ENCODE results near the gene PTCHD4. TPM values are rescaled to one million over a fixed set of nuclear protein-coding genes. Genes with fewer than 3 reads are reported as not detected.
"Not testable (repeated sequence)": the region's sequence is repeated elsewhere in the genome, so short reads cannot be mapped to it uniquely, and the experiment has no call there.

The PTCHD4 gene
- total and polyA plus RNA-seq, 5 donors from 2014 or later, result not detected

- peaks cover 0 to 10% (median 5%) of the 10 kb centered on the region in 7 donors for H3K9me3 Mint-ChIP-seq
- Histone ChIP-seq H3K4me3 (ENCODE audit: low read depth, low read length) (no peak overlapping the region), H3K4me1 (ENCODE audit: control insufficient read depth, insufficient read depth, low read length, poor library complexity, severe bottlenecking) (no peaks in the 10 kb centered on the region), H3K27ac (ENCODE audit: insufficient read depth, low read length, poor library complexity, severe bottlenecking) (no peak overlapping the region), H3K36me3 (ENCODE audit: control insufficient read depth, insufficient read depth, low read length) (no peaks in the 10 kb centered on the region), H3K27me3 (ENCODE audit: control insufficient read depth, insufficient read depth, low read length) (no peaks in the 10 kb centered on the region), H3K9me3 (ENCODE audit: control insufficient read depth in 2 of 2, low read length in 2 of 2) (no peaks in the 10 kb centered on the region)
- no peaks in the 10 kb centered on the region for H3K4me1 Mint-ChIP-seq
- DNase-seq (no peak), ATAC-seq (ENCODE audit: low read depth in 2 of 2) (no peak)
- H3K4me3 Mint-ChIP-seq, result no peak overlapping the region
- H3K36me3 Mint-ChIP-seq, result no peaks in the 10 kb centered on the region
- H3K27me3 Mint-ChIP-seq, result no peaks in the 10 kb centered on the region
- no peak overlapping the region for H3K27ac Mint-ChIP-seq
These were observed 24.5 kb upstream of the PTCHD4 start for GRCh38 chr6:48135323-48136084.

- DNase-seq (no peak), ATAC-seq (ENCODE audit: low read depth in 2 of 2) (no peak)
- H3K36me3 ChIP-seq (ENCODE audit: control insufficient read depth, insufficient read depth, low read length), result no peaks in the 10 kb centered on the region
- H3K4me3 ChIP-seq (ENCODE audit: low read depth, low read length), result no peak overlapping the region
- H3K27me3 ChIP-seq (ENCODE audit: control insufficient read depth, insufficient read depth, low read length), result no peaks in the 10 kb centered on the region
- Mint-ChIP-seq H3K27me3 (no peaks in the 10 kb centered on the region), H3K27ac (no peak overlapping the region), H3K4me1 (no peaks in the 10 kb centered on the region), H3K9me3 (peaks cover 0 to 10% (median 5%) of the 10 kb centered on the region in 7 donors), H3K36me3 (no peaks in the 10 kb centered on the region), H3K4me3 (no peak overlapping the region)
- no peaks in the 10 kb centered on the region for H3K4me1 ChIP-seq (ENCODE audit: control insufficient read depth, insufficient read depth, low read length, poor library complexity, severe bottlenecking)
- H3K27ac ChIP-seq (ENCODE audit: insufficient read depth, low read length, poor library complexity, severe bottlenecking), result no peak overlapping the region
- H3K9me3 ChIP-seq (ENCODE audit: control insufficient read depth in 2 of 2, low read length in 2 of 2), result no peaks in the 10 kb centered on the region
These were observed 23.2 kb upstream of the PTCHD4 start for GRCh38 chr6:48134246-48134645.

DNA sequence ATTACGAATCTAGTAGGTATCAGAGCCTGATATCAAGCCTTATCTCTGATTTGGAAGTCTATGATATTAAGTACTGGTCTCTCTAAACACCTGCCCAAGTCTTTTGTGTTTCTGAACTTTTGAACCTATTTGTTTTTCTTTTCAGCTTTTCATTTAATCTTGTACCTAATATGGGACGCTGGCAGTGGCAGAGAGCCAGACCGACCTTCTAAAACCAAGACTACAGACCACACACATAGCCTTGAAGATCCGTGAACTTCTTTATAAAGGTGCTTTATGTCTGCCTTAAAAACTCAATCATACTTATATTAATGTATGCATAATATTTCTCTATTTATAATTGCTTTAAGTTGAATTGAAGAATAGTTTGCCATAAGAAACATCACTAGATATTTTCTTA, 12.6 kb upstream of the PTCHD4 start:
- Histone ChIP-seq H3K4me1 (ENCODE audit: control insufficient read depth, insufficient read depth, low read length, poor library complexity, severe bottlenecking) (no peaks in the 10 kb centered on the region), H3K9me3 (ENCODE audit: control insufficient read depth in 2 of 2, low read length in 2 of 2) (no peaks in the 10 kb centered on the region), H3K4me3 (ENCODE audit: low read depth, low read length) (no peak overlapping the region), H3K27ac (ENCODE audit: insufficient read depth, low read length, poor library complexity, severe bottlenecking) (no peak overlapping the region), H3K36me3 (ENCODE audit: control insufficient read depth, insufficient read depth, low read length) (no peaks in the 10 kb centered on the region), H3K27me3 (ENCODE audit: control insufficient read depth, insufficient read depth, low read length) (no peaks in the 10 kb centered on the region)
- H3K27ac Mint-ChIP-seq, result no peak overlapping the region
- no peak overlapping the region for H3K4me3 Mint-ChIP-seq
- ATAC-seq (ENCODE audit: low read depth in 2 of 2) (no peak), DNase-seq (no peak)
- peaks cover 0 to 9% (median 0%) of the 10 kb centered on the region in 7 donors for H3K9me3 Mint-ChIP-seq
- no peaks in the 10 kb centered on the region for H3K4me1 Mint-ChIP-seq
- H3K27me3 Mint-ChIP-seq, result no peaks in the 10 kb centered on the region
- no peaks in the 10 kb centered on the region for H3K36me3 Mint-ChIP-seq

GRCh38 chr6:48121983-48122749, 11.2 kb upstream of the PTCHD4 start:
- not testable (repeated sequence) for H3K4me3 Mint-ChIP-seq; H3K27me3 Mint-ChIP-seq; H3K4me1 Mint-ChIP-seq; H3K27me3 ChIP-seq (ENCODE audit: control insufficient read depth, insufficient read depth, low read length); H3K4me3 ChIP-seq (ENCODE audit: low read depth, low read length); H3K27ac ChIP-seq (ENCODE audit: insufficient read depth, low read length, poor library complexity, severe bottlenecking); DNase-seq; H3K9me3 Mint-ChIP-seq; H3K27ac Mint-ChIP-seq; H3K36me3 ChIP-seq (ENCODE audit: control insufficient read depth, insufficient read depth, low read length); H3K9me3 ChIP-seq (ENCODE audit: control insufficient read depth in 2 of 2, low read length in 2 of 2); ATAC-seq (ENCODE audit: low read depth in 2 of 2); H3K4me1 ChIP-seq (ENCODE audit: control insufficient read depth, insufficient read depth, low read length, poor library complexity, severe bottlenecking); H3K36me3 Mint-ChIP-seq

DNA sequence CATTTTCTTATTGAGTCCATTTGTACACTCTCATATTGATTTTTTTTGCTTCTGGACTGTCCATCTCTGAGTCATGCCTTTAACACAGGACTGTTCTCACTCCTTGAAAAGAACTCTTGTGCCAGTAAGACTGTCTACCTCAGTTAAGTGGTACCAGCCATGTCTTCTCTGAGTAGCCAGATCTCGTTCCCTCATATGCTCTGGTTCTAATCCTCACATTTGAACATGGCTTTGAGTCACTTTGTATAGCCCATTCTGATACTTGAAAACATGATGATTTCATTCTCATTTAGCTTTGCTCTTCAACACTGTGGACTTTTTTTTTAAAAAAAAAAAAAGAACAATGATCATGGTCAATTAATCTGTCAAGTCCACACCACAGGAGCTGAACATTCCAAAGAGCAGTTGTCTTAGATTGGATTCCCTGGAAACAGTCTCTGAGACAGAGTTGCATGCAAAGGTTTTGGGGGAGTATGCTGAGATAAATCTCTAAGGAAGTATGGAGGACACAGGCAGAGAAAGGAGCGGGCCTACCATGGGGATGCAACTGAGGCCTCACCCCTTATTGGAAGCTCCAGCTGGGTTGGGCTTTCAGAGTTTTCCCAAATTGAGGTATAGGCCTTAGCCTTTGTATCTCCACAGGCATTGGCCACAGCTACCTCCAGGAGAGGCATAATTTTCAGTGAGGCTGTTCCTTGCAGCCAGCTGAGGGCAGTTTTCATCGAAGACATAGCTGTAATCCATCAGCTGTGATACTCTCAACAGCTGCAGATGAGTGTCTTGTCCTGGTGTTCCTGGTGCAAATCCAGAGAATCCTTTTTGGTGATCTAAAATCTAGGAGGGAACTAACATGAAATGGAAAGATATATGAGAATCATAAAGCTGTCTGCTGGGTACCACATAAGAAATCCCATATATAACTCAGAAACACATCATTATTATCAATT, 6.0 kb upstream of the PTCHD4 start:
- Histone ChIP-seq H3K36me3 (ENCODE audit: control insufficient read depth, insufficient read depth, low read length) (no peaks in the 10 kb centered on the region), H3K27ac (ENCODE audit: insufficient read depth, low read length, poor library complexity, severe bottlenecking) (no peak overlapping the region), H3K9me3 (ENCODE audit: control insufficient read depth in 2 of 2, low read length in 2 of 2) (no peaks in the 10 kb centered on the region), H3K4me1 (ENCODE audit: control insufficient read depth, insufficient read depth, low read length, poor library complexity, severe bottlenecking) (no peaks in the 10 kb centered on the region), H3K27me3 (ENCODE audit: control insufficient read depth, insufficient read depth, low read length) (no peaks in the 10 kb centered on the region), H3K4me3 (ENCODE audit: low read depth, low read length) (no peak overlapping the region)
- no peaks in the 10 kb centered on the region for H3K4me1 Mint-ChIP-seq
- no peaks in the 10 kb centered on the region for H3K27me3 Mint-ChIP-seq
- H3K27ac Mint-ChIP-seq, result no peak overlapping the region
- no peak for ATAC-seq (ENCODE audit: low read depth in 2 of 2)
- no peak overlapping the region for H3K4me3 Mint-ChIP-seq
- H3K9me3 Mint-ChIP-seq, result peaks cover 0 to 9% (median 0%) of the 10 kb centered on the region in 7 donors
- no peak for DNase-seq
- H3K36me3 Mint-ChIP-seq, result no peaks in the 10 kb centered on the region

GRCh38 chr6:48113130-48113529, 2.1 kb upstream of the PTCHD4 start:
- DNase-seq, result no peak
- Histone ChIP-seq H3K9me3 (ENCODE audit: control insufficient read depth in 2 of 2, low read length in 2 of 2) (no peaks in the 10 kb centered on the region), H3K27ac (ENCODE audit: insufficient read depth, low read length, poor library complexity, severe bottlenecking) (no peak overlapping the region), H3K4me3 (ENCODE audit: low read depth, low read length) (no peak overlapping the region), H3K27me3 (ENCODE audit: control insufficient read depth, insufficient read depth, low read length) (no peaks in the 10 kb centered on the region), H3K36me3 (ENCODE audit: control insufficient read depth, insufficient read depth, low read length) (no peaks in the 10 kb centered on the region), H3K4me1 (ENCODE audit: control insufficient read depth, insufficient read depth, low read length, poor library complexity, severe bottlenecking) (no peaks in the 10 kb centered on the region)
- Mint-ChIP-seq H3K27ac (no peak overlapping the region), H3K9me3 (peaks cover 0 to 2% (median 0%) of the 10 kb centered on the region in 7 donors), H3K36me3 (no peaks in the 10 kb centered on the region), H3K4me1 (no peaks in the 10 kb centered on the region), H3K27me3 (no peaks in the 10 kb centered on the region), H3K4me3 (no peak overlapping the region)
- no peak for ATAC-seq (ENCODE audit: low read depth in 2 of 2)

DNA sequence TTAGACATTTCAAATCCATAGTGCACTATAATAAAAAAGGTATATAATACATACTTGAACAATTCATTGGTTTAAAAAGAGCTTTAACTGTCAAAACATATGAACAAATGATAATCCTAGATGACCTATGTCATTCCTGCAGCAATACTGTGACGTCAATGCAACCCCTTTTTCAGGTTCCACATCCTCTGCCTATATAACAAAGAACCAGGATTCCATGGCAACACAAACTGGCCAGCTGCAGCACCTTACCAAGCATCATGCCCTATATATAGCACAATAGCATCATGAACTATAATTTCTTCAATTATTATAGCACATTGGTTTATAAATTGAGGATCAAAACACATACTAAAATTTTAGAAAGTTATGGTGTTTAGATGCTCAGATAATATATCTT, 578 bp upstream of the PTCHD4 start:
- Histone ChIP-seq H3K9me3 (ENCODE audit: control insufficient read depth in 2 of 2, low read length in 2 of 2) (no peaks in the 10 kb centered on the region), H3K4me1 (ENCODE audit: control insufficient read depth, insufficient read depth, low read length, poor library complexity, severe bottlenecking) (no peaks in the 10 kb centered on the region), H3K36me3 (ENCODE audit: control insufficient read depth, insufficient read depth, low read length) (no peaks in the 10 kb centered on the region), H3K27ac (ENCODE audit: insufficient read depth, low read length, poor library complexity, severe bottlenecking) (no peak overlapping the region), H3K4me3 (ENCODE audit: low read depth, low read length) (no peak overlapping the region), H3K27me3 (ENCODE audit: control insufficient read depth, insufficient read depth, low read length) (no peaks in the 10 kb centered on the region)
- Mint-ChIP-seq H3K9me3 (peaks cover 0 to 2% (median 0%) of the 10 kb centered on the region in 7 donors), H3K4me3 (no peak overlapping the region), H3K4me1 (no peaks in the 10 kb centered on the region), H3K36me3 (no peaks in the 10 kb centered on the region), H3K27ac (no peak overlapping the region), H3K27me3 (no peaks in the 10 kb centered on the region)
- DNase-seq (no peak), ATAC-seq (ENCODE audit: low read depth in 2 of 2) (no peak)
